HepG2 (cell line): ENCODE results near the gene ABCC3. TPM values are rescaled to one million over a fixed set of nuclear protein-coding genes. Genes with fewer than 3 reads are reported as not detected.

Source experiments
- EHMT2 ChIP-seq: fragments of 200-600 bp; sonication (generic); IDR thresholded peaks from 2 replicates; pipeline ENCODE4 v1.7.0; 2017; ENCODE audit warnings: antibody characterized with exemption, low read depth, low read length, borderline replicate concordance
- EP300 ChIP-seq, 3 experiments: sonication (generic) in 1 of 3; formaldehyde crosslinking in 1 of 3; IDR thresholded peaks; 2 replicates each; pipeline versions ENCODE4 v1.5.1 to v1.6.1; 2011 to 2020; ENCODE audit warnings: low read depth in 2 of 3, low read length in 2 of 3, borderline replicate concordance in 1 of 3, improper control_type of control experiment in 1 of 3, mild to moderate bottlenecking in 1 of 3, missing genetic modification reagents in 1 of 3, moderate library complexity in 1 of 3
- HDAC2 ChIP-seq: sonication (generic); formaldehyde crosslinking; IDR thresholded peaks from 2 replicates; pipeline ENCODE4 v1.4.0; 2020; ENCODE audit warnings: missing genetic modification reagents
- LRRFIP1 ChIP-seq: sonication (generic); formaldehyde crosslinking; conservative IDR thresholded peaks from 2 replicates; pipeline ENCODE4 v1.4.0; 2020; ENCODE audit warnings: missing genetic modification reagents
- PLRG1 ChIP-seq: fragments of 450-650 bp; conservative IDR thresholded peaks from 2 replicates; pipeline ENCODE4 v1.6.1; 2016
- SIX4 ChIP-seq: sonication (generic); formaldehyde crosslinking; IDR thresholded peaks from 2 replicates; pipeline ENCODE4 v1.4.0; 2020; ENCODE audit warnings: missing genetic modification reagents
- YEATS2 ChIP-seq: sonication (generic); formaldehyde crosslinking; IDR thresholded peaks from 2 replicates; pipeline ENCODE4 v1.4.0; 2020; ENCODE audit warnings: missing genetic modification reagents, borderline replicate concordance
- ZBTB4 ChIP-seq: sonication (generic); formaldehyde crosslinking; IDR thresholded peaks from 2 replicates; pipeline ENCODE4 v1.4.0; 2020; ENCODE audit warnings: missing genetic modification reagents, mild to moderate bottlenecking, borderline replicate concordance
- ZFP36 ChIP-seq: fragments of 150-350 bp; IDR thresholded peaks from 2 replicates; pipeline ENCODE4 v1.6.1; 2018; ENCODE audit warnings: borderline replicate concordance, low read length, low read depth; ENCODE audit not compliant: partially characterized antibody
- ZNF124 ChIP-seq: sonication (generic); formaldehyde crosslinking; IDR thresholded peaks from 2 replicates; pipeline ENCODE4 v1.4.0; 2020; ENCODE audit warnings: missing genetic modification reagents
- ZNF17 ChIP-seq: sonication (generic); formaldehyde crosslinking; IDR thresholded peaks from 2 replicates; pipeline ENCODE4 v1.5.0; 2020; ENCODE audit warnings: mild to moderate bottlenecking, missing genetic modification reagents
- ZNF205 ChIP-seq: IDR thresholded peaks from 2 replicates; pipeline ENCODE4 v1.6.1; 2018; ENCODE audit warnings: missing biosample characterization, missing genetic modification reagents
- ZNF430 ChIP-seq: sonication (generic); formaldehyde crosslinking; IDR thresholded peaks from 2 replicates; pipeline ENCODE4 v1.9.0; 2021; ENCODE audit warnings: mild to moderate bottlenecking, missing genetic modification reagents
- ZNF496 ChIP-seq: sonication (generic); formaldehyde crosslinking; IDR thresholded peaks from 2 replicates; pipeline ENCODE4 v1.8.1; 2023; ENCODE audit warnings: mild to moderate bottlenecking, moderate library complexity, missing genetic modification reagents; ENCODE audit not compliant: insufficient replicate concordance
- ZNF629 ChIP-seq: sonication (generic); formaldehyde crosslinking; conservative IDR thresholded peaks from 2 replicates; pipeline ENCODE4 v1.5.0; 2020; ENCODE audit warnings: missing genetic modification reagents
- ZNF768 ChIP-seq: sonication (generic); formaldehyde crosslinking; IDR thresholded peaks from 2 replicates; pipeline ENCODE4 v1.4.0; 2020; ENCODE audit warnings: missing genetic modification reagents
- ZNF776 ChIP-seq: sonication (generic); formaldehyde crosslinking; IDR thresholded peaks from 2 replicates; pipeline ENCODE4 v1.4.0; 2020; ENCODE audit warnings: mild to moderate bottlenecking, missing genetic modification reagents
- ZNF883 ChIP-seq: sonication (generic); formaldehyde crosslinking; IDR thresholded peaks from 2 replicates; pipeline ENCODE4 v1.5.1; 2020; ENCODE audit warnings: mild to moderate bottlenecking, missing genetic modification reagents; ENCODE audit errors: not compliant biosample characterization
- polyA plus RNA-seq, 8 experiments: library from polyadenylated mRNA; depleted of rRNA in 3 of 8; stranded (reverse) in 7 of 8; unstranded in 1 of 8; fragments of >200 nt; fragmentation: Illumina TruSeq in 4 of 8; extraction: Trizol in 4 of 8; gene quantifications; 2 replicates each; pipeline versions ENCODE4 v1.2.1 to v1.2.3, GENCODE V29; 2011 to 2016; ENCODE audit warnings: low read depth in 4 of 8, missing spikeins in 1 of 8, mixed read lengths in 1 of 8; ENCODE audit not compliant: insufficient read depth in 1 of 8
- total RNA-seq, 5 experiments: library from RNA; depleted of rRNA; stranded (reverse); fragments of >200 nt; fragmentation: Illumina TruSeq; extraction: Trizol; gene quantifications; 2 replicates each; pipeline ENCODE4 v1.2.3, GENCODE V29; 2016; ENCODE audit warnings: low read depth in 1 of 5
- TF ChIP-seq, protein P1 (sequence below): sonication (generic); IDR thresholded peaks from 2 replicates; pipeline ENCODE4 v1.6.1; 2016; ENCODE audit warnings: low read depth, borderline replicate concordance
- TF ChIP-seq, protein P2 (sequence below): sonication (generic); formaldehyde crosslinking; IDR thresholded peaks from 2 replicates; pipeline ENCODE4 v1.5.1; 2020; ENCODE audit warnings: mild to moderate bottlenecking, moderate library complexity, missing genetic modification reagents

Gene ABCC3
- total and polyA plus RNA-seq, 2 of the 13 experiments (the other 11 are each of a cell fraction or from before 2014, with no cell fraction given), result 25.2 to 50.7 TPM

DNA sequence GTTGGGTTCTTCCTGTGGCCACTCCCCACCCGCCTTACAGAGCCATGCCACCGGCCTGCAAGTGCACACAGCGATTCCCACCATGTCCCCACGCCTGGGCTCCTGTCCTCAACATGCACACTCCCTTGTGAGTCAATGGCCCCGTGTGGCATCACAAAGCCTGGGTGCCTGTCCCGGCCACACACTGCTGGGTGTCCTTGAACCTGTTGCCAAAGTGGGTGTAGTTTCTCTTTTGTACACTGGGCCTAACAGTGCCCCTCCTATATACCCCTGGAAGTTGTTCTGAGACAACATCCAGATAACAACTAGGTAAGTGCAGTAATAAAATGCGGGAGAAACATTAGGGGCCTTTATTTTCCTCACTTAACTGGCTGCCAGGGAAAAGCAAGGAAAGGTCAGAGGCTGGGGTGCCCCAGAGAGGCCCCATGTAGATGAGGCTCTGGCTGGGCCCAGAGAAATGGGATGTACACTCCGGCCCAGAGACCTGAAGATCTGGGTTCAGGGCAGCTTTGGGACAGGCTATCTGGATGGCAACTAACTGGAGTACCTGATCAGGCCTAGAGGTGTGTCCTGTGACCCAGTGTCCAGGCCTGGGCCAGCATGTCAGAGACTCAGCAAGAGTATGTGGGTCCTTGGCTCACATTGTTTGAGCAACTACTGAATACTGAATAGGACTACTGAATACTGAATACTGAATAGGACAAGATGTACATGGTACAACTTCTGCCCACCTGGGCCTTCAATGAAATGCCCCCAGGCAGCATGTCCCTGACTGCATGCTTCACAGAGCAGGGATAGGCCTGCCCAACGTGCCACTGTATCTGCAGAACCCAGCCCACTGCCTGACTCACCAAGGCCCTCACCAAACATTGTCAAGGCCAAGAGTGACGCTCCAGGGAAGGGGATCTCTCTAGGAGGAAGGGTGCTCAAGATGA is 8.3 kb downstream of the ABCC3 start (continued):
- TF ChIP-seq EHMT2 (no peak), ZNF776 (CRISPR knock-in tag) (no peak), ZFP36 (no peak), ZNF629 (no peak), YEATS2 (CRISPR knock-in tag) (no peak), ZNF768 (CRISPR knock-in tag) (0 out of 2 replicates have a peak, but pooled peaks have one; percentile 24), ZNF883 (peak; percentile 4), EP300 (IDR thresholded peaks at IDR 0.05; ENCODE audit: low read depth in 2 of 2, low read length in 2 of 2) (peak in 1 of 2 experiments; percentile 35; a peak in 1 of 4 replicates), EP300 (CRISPR knock-in tag; IDR thresholded peaks at IDR 0.05; ENCODE audit: borderline replicate concordance) (peak; percentile 56; the same call in 1 of the 2 replicates), ZNF17 (no peak), HDAC2 (CRISPR knock-in tag) (peak; percentile 33; the same call in 1 of the 2 replicates), ZNF430 (CRISPR knock-in tag) (no peak), SIX4 (no peak), LRRFIP1 (CRISPR knock-in tag) (no peak), ZNF124 (no peak), ZBTB4 (CRISPR knock-in tag) (no peak), ZNF205 (CRISPR knock-in tag) (peak; percentile 25; the same call in 1 of the 2 replicates), PLRG1 (no peak), ZNF496 (no peak)
- TF ChIP-seq, protein P1, sequence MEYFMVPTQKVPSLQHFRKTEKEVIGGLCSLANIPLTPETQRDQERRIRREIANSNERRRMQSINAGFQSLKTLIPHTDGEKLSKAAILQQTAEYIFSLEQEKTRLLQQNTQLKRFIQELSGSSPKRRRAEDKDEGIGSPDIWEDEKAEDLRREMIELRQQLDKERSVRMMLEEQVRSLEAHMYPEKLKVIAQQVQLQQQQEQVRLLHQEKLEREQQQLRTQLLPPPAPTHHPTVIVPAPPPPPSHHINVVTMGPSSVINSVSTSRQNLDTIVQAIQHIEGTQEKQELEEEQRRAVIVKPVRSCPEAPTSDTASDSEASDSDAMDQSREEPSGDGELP, result no peak
- TF ChIP-seq, protein P2, sequence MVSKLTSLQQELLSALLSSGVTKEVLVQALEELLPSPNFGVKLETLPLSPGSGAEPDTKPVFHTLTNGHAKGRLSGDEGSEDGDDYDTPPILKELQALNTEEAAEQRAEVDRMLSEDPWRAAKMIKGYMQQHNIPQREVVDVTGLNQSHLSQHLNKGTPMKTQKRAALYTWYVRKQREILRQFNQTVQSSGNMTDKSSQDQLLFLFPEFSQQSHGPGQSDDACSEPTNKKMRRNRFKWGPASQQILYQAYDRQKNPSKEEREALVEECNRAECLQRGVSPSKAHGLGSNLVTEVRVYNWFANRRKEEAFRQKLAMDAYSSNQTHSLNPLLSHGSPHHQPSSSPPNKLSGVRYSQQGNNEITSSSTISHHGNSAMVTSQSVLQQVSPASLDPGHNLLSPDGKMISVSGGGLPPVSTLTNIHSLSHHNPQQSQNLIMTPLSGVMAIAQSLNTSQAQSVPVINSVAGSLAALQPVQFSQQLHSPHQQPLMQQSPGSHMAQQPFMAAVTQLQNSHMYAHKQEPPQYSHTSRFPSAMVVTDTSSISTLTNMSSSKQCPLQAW (CRISPR knock-in tag), result no peak
